UCSD-AML1 (cell line): Measurements from ENCODE around the gene SMIM14.
"Not testable (repeated sequence)": the region's sequence is repeated elsewhere in the genome, so short reads cannot be mapped to it uniquely, and the experiment has no call there.

Source experiments
- DNase-seq: peaks from one replicate; lab custom pipeline; 2025; ENCODE audit not compliant: unreplicated experiment; lab: John Stamatoyannopoulos, UW

Gene SMIM14

GRCh38 chr4:39638354-39639239 is at the start of gene SMIM14:
SMIM14 (minus strand) TSS chr4:39638865; CDS start chr4:39605145, 33,720 bp downstream.
- peak; percentile 93 for DNase-seq

GRCh38 chr4:39687014-39687413 is 48.3 kb upstream of the SMIM14 start:
- DNase-seq: no peak

- no peak for DNase-seq
Observed at GRCh38 chr4:39685990-39686389, 47.3 kb upstream of the SMIM14 start.

- no peak for DNase-seq
Observed at GRCh38 chr4:39682138-39682537, 43.5 kb upstream of the SMIM14 start.

GRCh38 chr4:39681003-39681402 is 42.3 kb upstream of the SMIM14 start:
- not testable (repeated sequence) for DNase-seq

- DNase-seq: not testable (repeated sequence)
Observed at GRCh38 chr4:39675681-39676080, 37.0 kb upstream of the SMIM14 start.

- DNase-seq: not testable (repeated sequence)
Observed at GRCh38 chr4:39670296-39670695, 31.6 kb upstream of the SMIM14 start.

GRCh38 chr4:39668887-39669286 is 30.2 kb upstream of the SMIM14 start:
- DNase-seq: no peak

GRCh38 chr4:39667706-39668105 is 29.0 kb upstream of the SMIM14 start:
- DNase-seq: no peak

- DNase-seq: no peak
Observed at GRCh38 chr4:39664828-39665731, 26.4 kb upstream of the SMIM14 start.

- no peak for DNase-seq
Observed at GRCh38 chr4:39662683-39663082, 24.0 kb upstream of the SMIM14 start.

GRCh38 chr4:39660757-39661156 is 22.1 kb upstream of the SMIM14 start:
- DNase-seq: no peak

GRCh38 chr4:39660045-39660444 is 21.4 kb upstream of the SMIM14 start:
- no peak for DNase-seq

- DNase-seq: no peak
Observed at GRCh38 chr4:39658756-39659155, 20.1 kb upstream of the SMIM14 start.

- no peak for DNase-seq
Observed at GRCh38 chr4:39657465-39657864, 18.8 kb upstream of the SMIM14 start.

- DNase-seq: not testable (repeated sequence)
Observed at GRCh38 chr4:39656638-39657037, 18.0 kb upstream of the SMIM14 start.

- no peak for DNase-seq
Observed at GRCh38 chr4:39655876-39656275, 17.2 kb upstream of the SMIM14 start.

- no peak for DNase-seq
Observed at GRCh38 chr4:39655211-39655610, 16.5 kb upstream of the SMIM14 start.

- DNase-seq: not testable (repeated sequence)
Observed at GRCh38 chr4:39651586-39651985, 12.9 kb upstream of the SMIM14 start.

- no peak for DNase-seq
Observed at GRCh38 chr4:39649639-39650265, 11.1 kb upstream of the SMIM14 start.

- no peak for DNase-seq
Observed at GRCh38 chr4:39648827-39649558, 10.3 kb upstream of the SMIM14 start.
